Ramos (cell line): ENCODE results near the gene MAP10.

Source experiments
- in situ Hi-C: fragments of 300-500 bp; cut with MboI; formaldehyde crosslinking; loops from one replicate; pipeline ENCODE4 v1.14.3; 2022; ENCODE audit warnings: low sequenced_read_pairs; ENCODE audit not compliant: unreplicated experiment

Gene MAP10

DNA sequence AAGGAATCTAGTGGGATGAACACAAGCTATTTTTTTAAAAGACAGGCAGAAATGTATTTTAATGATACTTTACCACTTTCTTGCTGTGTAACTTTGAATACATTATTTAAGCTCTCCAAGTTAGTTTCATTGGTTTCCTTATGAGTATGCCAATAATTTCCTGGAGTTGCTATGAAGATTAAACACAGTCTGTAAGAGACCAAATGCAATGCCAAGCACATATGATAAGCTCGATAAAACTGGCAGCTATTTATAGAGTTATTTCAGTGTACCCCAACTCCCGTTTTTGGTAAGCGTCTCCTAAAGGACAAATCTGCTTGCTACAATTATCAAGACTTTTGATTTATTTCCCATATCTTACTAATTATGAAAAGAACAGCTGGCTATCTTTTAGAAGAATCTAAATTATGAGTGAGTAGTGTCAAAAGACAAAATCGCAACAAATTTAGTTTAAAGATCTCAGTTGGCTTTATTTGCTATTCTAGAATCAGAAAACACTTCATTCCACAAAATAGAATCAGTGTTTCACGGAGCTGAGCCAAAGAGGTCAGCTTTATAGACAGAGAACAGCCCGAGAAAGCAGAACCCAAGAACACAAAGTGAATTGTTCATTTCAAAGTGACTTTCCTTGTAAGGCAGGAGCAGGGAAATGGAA lies 7.2 kb upstream of the MAP10 start:
- in situ Hi-C loops: no loop called here

DNA sequence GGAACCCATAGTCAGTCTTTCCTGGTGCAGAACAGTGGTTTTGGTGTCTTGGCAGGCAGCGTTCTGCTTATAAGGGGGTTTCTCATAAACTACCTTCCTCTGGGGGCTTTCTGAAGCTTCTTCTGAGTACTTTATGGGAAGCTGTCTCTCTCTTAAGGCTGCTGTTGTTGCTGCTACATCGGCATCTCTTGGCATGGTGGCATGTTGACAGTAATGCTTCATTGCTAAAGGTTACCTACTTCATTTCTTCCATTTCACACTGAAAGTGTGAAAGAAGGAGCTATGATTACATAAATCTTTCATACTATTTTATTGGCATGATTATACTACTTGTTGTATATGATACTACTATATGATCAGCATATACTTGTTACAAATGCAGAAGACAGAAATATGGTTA lies 6.3 kb upstream of the MAP10 start:
- in situ Hi-C loops: no loop called here

DNA sequence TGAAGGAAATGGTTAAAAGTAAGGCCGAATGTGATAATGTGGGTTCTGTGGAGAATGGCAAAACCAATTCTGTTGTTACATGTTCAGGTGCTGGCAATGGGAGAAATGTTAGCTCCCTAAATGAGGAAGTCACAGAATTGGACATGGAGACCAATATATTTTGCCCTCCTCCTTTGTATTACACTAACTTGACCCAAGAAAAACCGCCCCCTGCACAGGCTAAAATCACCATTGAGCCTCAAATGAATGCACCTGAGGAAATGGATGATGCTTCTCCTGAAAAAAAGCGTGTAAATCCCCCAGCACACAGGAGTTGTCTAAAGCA lies 932 bp downstream of the MAP10 start:
- in situ Hi-C loops: no loop called here

DNA sequence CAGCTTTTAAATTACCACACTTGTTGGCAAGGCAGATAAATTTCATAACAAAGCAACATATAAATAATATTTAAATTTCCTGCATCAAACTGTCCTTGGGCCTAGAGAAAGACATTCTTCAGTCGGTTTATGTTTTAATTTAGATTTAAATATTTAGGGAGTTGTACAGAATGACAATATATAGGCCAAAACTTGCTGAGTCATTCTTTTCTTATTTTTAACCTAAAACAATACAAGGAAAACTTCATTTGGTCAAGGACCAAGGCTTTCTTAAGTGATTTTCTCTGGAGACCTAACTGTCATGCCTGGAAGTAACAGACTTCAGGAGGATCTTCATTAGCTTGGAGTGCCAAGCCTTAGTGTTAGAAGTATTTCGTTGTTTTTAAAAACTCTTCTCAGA lies 5.6 kb downstream of the MAP10 start:
- in situ Hi-C loops: no loop called here

DNA sequence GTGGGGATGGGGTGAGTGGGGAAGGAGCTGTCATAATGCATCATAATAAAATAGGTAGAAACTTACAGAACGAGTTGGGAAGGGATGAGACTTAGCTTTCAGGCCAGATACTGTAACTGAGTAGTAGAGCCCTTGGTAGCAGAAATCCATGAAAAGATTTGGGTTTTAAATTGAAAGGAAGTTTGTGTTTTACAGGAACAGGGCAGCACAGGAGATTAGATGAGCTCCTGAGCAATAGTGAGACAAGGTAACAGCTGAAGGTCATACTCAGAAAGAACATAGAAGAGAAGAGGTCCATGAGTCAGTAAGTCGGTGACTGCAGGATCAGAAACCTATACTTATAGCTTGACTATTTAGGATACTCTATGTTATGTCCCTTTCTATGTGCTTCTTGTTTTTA lies 7.3 kb downstream of the MAP10 start:
- in situ Hi-C loops: no loop called here

DNA sequence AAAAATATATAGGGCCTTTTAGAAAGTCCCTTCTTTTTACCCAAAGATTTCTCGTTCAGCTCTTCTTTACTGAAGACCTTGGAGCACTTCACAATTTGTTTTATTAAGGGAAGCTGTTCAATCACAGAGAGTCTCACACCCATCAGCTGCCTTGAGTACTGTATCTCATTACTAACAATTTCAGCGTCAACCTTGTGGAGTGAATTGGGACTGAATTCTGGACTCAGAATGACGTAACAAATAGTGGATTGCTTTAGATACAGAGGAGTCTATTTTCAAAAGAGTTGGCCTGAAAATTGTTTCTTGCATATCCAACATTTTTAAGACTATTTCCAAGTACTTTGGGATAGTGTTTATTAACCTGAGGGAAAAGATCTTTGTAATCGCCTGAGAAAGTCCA lies 7.9 kb downstream of the MAP10 start:
- in situ Hi-C loops: no loop called here

- in situ Hi-C loops: no loop called here
Observed at GRCh38 chr1:232813760-232814159, 8.5 kb downstream of the MAP10 start.

- in situ Hi-C loops: no loop called here
Observed at GRCh38 chr1:232816324-232816723, 11.1 kb downstream of the MAP10 start.

DNA sequence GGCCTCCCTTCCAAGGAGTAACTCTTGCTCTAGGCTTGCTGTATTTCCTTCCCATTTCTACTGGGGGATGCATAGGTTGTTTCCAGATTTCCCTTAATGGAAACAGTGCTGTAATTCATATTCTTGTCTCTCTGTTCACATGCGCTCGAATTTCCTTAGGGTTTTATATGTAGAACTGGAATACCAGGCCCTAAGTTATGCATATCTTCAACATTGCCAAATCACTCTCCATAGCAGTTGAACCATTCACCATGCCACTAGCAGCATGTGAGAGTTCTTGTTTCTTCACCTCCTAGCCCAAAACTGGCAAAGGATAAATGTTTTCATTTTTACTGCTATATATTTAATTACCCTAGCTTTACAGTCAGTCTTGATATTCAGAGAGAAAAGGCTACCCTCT lies 12.8 kb downstream of the MAP10 start:
- in situ Hi-C loops: no loop called here

DNA sequence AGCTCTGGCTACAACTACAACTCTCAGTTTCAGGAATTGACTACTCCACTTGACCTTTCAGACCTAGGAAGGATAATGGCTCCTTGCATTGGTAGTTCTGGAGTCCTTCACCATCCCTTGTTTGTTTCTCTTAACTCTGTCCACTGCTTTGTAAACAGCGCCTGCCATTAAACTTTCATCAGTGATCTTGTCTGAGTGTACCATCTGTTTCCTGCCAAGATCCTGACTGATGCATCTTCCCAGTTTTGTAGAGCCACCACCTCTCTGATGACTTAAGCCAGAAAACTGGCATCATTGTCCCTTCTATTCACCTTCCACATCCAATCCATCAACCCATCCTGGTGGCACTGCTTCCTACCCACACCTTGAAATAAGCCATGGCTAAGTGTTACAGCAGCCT lies 15.2 kb downstream of the MAP10 start:
- in situ Hi-C loops: no loop called here

DNA sequence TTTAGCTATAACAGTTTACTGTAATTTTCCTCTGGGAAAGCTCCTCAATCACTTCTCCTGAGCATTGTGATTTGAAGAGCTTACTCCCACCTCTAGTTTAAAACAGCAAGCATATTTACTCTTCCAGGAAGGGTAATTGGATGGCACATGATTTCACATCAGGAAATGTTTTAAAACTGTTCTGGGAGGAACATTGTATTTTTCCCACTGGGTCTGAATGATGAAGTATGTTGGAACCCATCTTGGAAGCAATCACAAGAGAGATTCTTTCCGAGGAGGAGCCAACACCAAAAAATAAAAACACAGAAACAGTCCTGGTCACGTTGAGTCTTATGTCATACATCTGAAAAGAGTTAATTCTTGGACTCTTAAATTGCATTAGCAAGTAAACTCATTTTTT lies 17.3 kb downstream of the MAP10 start:
- in situ Hi-C loops: no loop called here

DNA sequence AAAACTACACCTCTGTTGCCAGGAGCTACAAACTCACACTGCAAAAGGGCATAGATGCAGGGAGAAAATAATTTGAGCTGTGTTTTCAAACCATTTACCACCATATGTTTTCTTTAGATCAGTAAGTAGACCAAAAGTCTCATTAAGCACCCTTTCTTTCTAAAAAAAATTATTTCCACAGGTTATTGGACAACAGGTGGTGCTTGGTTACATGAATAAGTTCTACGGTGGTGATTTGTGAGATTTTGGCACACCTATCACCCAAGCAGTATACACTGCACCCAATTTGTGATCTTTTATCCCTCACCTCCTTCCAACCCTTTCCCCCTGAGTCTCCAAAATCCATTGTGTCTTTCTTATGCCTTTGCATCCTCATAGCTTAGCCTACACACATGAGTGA lies 21.1 kb downstream of the MAP10 start:
- in situ Hi-C loops: no loop called here

DNA sequence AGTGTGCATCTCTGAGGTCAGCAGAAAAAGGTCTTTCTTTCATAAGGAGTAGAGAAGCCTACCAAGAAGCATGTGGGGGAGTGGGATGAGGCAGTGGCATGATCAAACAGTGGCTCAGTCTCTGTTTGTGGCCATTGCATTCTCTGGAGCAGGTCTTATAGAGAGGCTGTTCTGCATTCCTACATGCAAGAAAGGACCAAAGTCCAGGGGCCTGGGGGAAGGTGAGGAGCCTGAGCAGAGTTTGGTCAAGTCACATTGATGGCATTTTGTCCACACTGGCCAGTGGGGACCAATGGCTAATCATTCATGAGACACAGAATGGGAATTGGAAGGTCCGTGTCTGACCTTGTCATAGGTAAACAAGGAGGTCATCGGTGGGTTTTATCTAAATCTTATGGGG lies 25.4 kb downstream of the MAP10 start:
- in situ Hi-C loops: no loop called here

DNA sequence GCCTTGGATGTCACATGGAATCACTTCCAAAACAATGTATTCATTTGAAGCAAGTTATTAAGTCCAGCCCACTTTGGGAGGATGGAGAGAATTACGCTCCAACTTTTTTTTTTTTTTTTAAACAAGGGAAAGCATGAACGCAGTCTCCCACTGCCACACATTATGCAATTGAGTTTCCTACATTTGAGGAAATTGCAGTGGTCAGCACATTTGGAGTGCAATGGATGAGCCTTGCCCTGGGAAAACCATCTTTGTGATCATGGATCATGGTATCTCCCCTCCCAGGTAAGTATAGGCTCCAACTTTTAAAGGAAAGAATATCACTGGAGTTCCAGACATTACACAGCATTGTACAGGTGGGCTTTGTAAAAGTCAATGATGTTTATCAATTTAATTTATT lies 26.7 kb downstream of the MAP10 start:
- in situ Hi-C loops: no loop called here

DNA sequence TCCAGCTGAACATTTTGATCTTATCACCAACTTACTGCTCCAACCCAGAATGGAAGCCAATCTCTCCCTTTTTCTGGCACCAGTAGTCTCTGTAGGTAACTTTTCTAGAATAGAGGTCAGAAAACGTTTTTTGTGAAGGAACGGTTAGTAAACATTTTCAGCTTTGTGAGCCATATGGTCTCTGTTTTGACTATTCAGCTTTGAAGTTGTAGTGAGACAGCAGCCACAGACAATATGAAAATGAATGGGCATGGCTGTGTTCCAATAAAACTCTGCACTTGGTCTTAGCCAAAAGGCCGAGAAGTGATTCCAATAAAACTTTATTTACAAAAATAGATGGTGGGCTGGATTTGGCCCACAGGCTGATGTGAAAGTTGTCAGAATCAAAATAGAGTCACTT lies 28.9 kb downstream of the MAP10 start:
- in situ Hi-C loops: no loop called here

DNA sequence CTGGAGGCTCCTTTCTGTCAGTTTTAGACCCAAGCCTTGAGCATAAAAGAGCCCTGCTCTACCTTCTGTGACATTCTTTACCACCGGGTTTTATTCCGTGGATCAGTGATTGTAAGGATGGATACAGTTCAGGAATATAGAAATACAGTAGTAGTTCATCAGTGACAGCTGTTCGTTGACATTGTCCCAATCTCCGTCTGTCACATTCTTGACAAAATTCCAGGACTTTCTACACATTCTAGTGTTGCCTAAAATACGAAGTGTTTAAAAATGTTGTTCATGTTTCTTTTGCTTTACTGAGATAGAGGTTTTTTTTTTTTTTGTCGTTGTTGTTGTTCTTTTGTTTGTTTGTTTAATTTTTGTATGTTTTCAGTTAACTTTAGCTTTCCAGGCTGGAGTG lies 29.9 kb downstream of the MAP10 start:
- in situ Hi-C loops: no loop called here

- in situ Hi-C loops: no loop called here
Observed at GRCh38 chr1:232837087-232837486, 31.9 kb downstream of the MAP10 start.

- in situ Hi-C loops: no loop called here
Observed at GRCh38 chr1:232841823-232842565, 36.8 kb downstream of the MAP10 start.

DNA sequence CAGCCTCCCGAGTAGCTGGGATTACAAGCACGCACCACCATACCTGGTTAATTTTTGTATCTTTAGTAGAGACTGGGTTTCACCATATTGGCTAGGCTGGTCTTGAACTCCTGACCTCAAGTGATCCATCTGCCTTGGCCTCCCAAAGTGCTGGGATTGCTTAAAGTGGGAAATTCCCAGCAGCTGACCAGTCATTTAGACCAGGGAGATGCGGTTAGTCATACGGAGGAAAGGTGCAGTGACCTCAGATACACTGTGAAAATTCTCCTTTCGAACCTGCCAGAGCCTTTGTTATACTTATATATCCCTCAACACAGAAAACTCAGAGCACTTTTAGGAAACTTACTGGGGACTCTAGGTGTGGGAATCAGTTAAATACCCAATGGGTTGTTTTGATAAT lies 39.6 kb downstream of the MAP10 start:
- in situ Hi-C loops: no loop called here

- in situ Hi-C loops: no loop called here
Observed at GRCh38 chr1:232845406-232845955, 40.3 kb downstream of the MAP10 start.

- in situ Hi-C loops: no loop called here
Observed at GRCh38 chr1:232851532-232851931, 46.3 kb downstream of the MAP10 start.
